ENCODE results near the gene MED7. TPM values are rescaled to one million over a fixed set of nuclear protein-coding genes. Genes with fewer than 3 reads are reported as not detected.

Gene MED7
- total and polyA plus RNA-seq, 2 of the 13 experiments (the other 11 are each of a cell fraction or from before 2014, with no cell fraction given), result 9.2 to 9.4 TPM

- TF ChIP-seq ZNF407 (CRISPR knock-in tag; IDR thresholded peaks at IDR 0.05; ENCODE audit: not compliant biosample characterization), result peak; percentile 84
- TF ChIP-seq CTCF (CRISPR knock-in tag; IDR thresholded peaks at IDR 0.05), result no peak
- TF ChIP-seq ZNF121 (CRISPR knock-in tag; IDR thresholded peaks at IDR 0.05), result no peak
- peak; percentile 95 for TF ChIP-seq SP2 (CRISPR knock-in tag; IDR thresholded peaks at IDR 0.05)
- TF ChIP-seq ZNF883 (CRISPR knock-in tag; IDR thresholded peaks at IDR 0.05; ENCODE audit: not compliant biosample characterization), result peak; percentile 74
- peak; percentile 35; the same call in 1 of the 2 replicates for TF ChIP-seq ZNF563 (CRISPR knock-in tag; IDR thresholded peaks at IDR 0.05)
- TF ChIP-seq ZNF282 (IDR thresholded peaks at IDR 0.05; ENCODE audit: partially characterized antibody), result no peak
- no peak for TF ChIP-seq PLRG1 (conservative IDR thresholded peaks at IDR 0.05)
- no peak for TF ChIP-seq POLR2AphosphoS2 (IDR thresholded peaks at IDR 0.05; ENCODE audit: low read depth, low read length)
- TF ChIP-seq KAT2B (IDR thresholded peaks at IDR 0.05; ENCODE audit: borderline replicate concordance, low read depth, low read length), result no peak
- TF ChIP-seq TFE3 (CRISPR knock-in tag; IDR thresholded peaks at IDR 0.05), result no peak
- TF ChIP-seq CAMTA2 (CRISPR knock-in tag; IDR thresholded peaks at IDR 0.05; ENCODE audit: borderline replicate concordance), result no peak
- no peak for TF ChIP-seq GATA4 (IDR thresholded peaks at IDR 0.05; ENCODE audit: borderline replicate concordance, low read depth)
- peak; percentile 60; the same call in 1 of the 2 replicates for TF ChIP-seq GLI4 (CRISPR knock-in tag; IDR thresholded peaks at IDR 0.05; ENCODE audit: borderline replicate concordance)
- TF ChIP-seq ZNF703 (CRISPR knock-in tag; IDR thresholded peaks at IDR 0.05; ENCODE audit: borderline replicate concordance), result no peak
- no peak for TF ChIP-seq HOXA7 (CRISPR knock-in tag; IDR thresholded peaks at IDR 0.05)
- TF ChIP-seq RBM22 (optimal IDR thresholded peaks at IDR 0.05; ENCODE audit: low read length), result no peak
- 0 out of 2 replicates have a peak, but pooled peaks have one; percentile 34 for TF ChIP-seq HNRNPL (IDR thresholded peaks at IDR 0.05; ENCODE audit: low read depth, low read length)
Observed at GRCh38 chr5:157142317-157143126, at the start of gene MED7 (continued).
